ENCODE data around the gene EFEMP2. TPM values are rescaled to one million over a fixed set of nuclear protein-coding genes. Genes with fewer than 3 reads are reported as not detected.

EFEMP2 gene
- total and polyA plus RNA-seq, 10 of the 15 experiments (the other 5 are each of a cell fraction or from before 2014, with no cell fraction given): 0.24 to 13.2 (median 1.3) TPM; not detected in 1

DNA sequence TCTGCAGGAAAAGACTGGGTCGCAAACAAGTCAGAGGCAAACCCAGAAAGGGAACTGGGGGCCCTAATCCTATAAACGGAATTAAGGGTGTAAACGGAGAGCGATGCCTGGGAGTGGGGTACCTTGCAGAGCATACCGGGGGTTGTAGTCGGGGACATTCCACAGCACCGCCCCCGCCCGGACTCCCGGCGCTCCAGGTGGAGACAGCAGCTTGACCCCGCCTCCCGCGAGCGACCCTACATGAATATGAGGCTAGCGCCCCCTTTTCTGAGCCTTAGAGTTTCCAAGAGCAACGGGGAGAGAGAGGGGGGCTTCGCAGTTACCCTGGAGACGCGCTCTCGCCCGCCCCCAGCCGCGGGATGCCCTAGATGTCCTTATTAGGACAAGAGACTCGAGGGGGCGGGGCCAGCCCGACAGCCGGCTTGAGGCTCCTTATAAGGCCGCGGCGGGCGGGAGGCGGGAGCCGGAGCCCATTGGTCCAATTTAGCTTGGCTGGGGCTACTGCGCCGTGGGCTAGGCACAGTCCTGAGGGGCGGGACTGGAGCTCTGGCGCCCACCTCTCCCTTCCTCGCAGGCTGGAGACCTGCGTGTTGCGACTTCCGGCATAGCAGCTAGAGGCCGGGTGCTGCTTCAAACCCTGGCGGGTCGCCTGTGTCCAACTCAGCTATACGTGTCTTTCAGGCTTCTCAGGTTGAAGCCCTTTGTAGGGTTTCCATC lies 13.3 kb downstream of the EFEMP2 start (continued):
- TF ChIP-seq, protein P1, sequence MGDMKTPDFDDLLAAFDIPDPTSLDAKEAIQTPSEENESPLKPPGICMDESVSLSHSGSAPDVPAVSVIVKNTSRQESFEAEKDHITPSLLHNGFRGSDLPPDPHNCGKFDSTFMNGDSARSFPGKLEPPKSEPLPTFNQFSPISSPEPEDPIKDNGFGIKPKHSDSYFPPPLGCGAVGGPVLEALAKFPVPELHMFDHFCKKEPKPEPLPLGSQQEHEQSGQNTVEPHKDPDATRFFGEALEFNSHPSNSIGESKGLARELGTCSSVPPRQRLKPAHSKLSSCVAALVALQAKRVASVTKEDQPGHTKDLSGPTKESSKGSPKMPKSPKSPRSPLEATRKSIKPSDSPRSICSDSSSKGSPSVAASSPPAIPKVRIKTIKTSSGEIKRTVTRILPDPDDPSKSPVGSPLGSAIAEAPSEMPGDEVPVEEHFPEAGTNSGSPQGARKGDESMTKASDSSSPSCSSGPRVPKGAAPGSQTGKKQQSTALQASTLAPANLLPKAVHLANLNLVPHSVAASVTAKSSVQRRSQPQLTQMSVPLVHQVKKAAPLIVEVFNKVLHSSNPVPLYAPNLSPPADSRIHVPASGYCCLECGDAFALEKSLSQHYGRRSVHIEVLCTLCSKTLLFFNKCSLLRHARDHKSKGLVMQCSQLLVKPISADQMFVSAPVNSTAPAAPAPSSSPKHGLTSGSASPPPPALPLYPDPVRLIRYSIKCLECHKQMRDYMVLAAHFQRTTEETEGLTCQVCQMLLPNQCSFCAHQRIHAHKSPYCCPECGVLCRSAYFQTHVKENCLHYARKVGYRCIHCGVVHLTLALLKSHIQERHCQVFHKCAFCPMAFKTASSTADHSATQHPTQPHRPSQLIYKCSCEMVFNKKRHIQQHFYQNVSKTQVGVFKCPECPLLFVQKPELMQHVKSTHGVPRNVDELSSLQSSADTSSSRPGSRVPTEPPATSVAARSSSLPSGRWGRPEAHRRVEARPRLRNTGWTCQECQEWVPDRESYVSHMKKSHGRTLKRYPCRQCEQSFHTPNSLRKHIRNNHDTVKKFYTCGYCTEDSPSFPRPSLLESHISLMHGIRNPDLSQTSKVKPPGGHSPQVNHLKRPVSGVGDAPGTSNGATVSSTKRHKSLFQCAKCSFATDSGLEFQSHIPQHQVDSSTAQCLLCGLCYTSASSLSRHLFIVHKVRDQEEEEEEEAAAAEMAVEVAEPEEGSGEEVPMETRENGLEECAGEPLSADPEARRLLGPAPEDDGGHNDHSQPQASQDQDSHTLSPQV (IDR thresholded peaks at IDR 0.05): no peak
- TF ChIP-seq RELA (IDR thresholded peaks at IDR 0.05; ENCODE audit: borderline replicate concordance, partially characterized antibody) (peak; percentile 32), BMI1 (IDR thresholded peaks at IDR 0.05; ENCODE audit: borderline replicate concordance) (peak; percentile 72), ASH2L (IDR thresholded peaks at IDR 0.05; ENCODE audit: borderline replicate concordance, low read depth) (no peak), TCF12 (IDR thresholded peaks at IDR 0.05; ENCODE audit: low read depth, low read length) (0 out of 2 replicates have a peak, but pooled peaks have one; percentile 47), CHD2 (IDR thresholded peaks at IDR 0.05; ENCODE audit: borderline replicate concordance, low read depth, low read length) (no peak), MXI1 (IDR thresholded peaks at IDR 0.05; ENCODE audit: low read depth, low read length) (no peak), SREBF1 (IDR thresholded peaks at IDR 0.05; ENCODE audit: low read length) (no peak), POLR2AphosphoS2 (IDR thresholded peaks at IDR 0.05; ENCODE audit: low read depth, low read length) (peak; percentile 94)
- TF ChIP-seq, protein P2, sequence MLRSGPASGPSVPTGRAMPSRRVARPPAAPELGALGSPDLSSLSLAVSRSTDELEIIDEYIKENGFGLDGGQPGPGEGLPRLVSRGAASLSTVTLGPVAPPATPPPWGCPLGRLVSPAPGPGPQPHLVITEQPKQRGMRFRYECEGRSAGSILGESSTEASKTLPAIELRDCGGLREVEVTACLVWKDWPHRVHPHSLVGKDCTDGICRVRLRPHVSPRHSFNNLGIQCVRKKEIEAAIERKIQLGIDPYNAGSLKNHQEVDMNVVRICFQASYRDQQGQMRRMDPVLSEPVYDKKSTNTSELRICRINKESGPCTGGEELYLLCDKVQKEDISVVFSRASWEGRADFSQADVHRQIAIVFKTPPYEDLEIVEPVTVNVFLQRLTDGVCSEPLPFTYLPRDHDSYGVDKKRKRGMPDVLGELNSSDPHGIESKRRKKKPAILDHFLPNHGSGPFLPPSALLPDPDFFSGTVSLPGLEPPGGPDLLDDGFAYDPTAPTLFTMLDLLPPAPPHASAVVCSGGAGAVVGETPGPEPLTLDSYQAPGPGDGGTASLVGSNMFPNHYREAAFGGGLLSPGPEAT (IDR thresholded peaks at IDR 0.05; ENCODE audit: low read depth): no peak
- TF ChIP-seq, protein P3, sequence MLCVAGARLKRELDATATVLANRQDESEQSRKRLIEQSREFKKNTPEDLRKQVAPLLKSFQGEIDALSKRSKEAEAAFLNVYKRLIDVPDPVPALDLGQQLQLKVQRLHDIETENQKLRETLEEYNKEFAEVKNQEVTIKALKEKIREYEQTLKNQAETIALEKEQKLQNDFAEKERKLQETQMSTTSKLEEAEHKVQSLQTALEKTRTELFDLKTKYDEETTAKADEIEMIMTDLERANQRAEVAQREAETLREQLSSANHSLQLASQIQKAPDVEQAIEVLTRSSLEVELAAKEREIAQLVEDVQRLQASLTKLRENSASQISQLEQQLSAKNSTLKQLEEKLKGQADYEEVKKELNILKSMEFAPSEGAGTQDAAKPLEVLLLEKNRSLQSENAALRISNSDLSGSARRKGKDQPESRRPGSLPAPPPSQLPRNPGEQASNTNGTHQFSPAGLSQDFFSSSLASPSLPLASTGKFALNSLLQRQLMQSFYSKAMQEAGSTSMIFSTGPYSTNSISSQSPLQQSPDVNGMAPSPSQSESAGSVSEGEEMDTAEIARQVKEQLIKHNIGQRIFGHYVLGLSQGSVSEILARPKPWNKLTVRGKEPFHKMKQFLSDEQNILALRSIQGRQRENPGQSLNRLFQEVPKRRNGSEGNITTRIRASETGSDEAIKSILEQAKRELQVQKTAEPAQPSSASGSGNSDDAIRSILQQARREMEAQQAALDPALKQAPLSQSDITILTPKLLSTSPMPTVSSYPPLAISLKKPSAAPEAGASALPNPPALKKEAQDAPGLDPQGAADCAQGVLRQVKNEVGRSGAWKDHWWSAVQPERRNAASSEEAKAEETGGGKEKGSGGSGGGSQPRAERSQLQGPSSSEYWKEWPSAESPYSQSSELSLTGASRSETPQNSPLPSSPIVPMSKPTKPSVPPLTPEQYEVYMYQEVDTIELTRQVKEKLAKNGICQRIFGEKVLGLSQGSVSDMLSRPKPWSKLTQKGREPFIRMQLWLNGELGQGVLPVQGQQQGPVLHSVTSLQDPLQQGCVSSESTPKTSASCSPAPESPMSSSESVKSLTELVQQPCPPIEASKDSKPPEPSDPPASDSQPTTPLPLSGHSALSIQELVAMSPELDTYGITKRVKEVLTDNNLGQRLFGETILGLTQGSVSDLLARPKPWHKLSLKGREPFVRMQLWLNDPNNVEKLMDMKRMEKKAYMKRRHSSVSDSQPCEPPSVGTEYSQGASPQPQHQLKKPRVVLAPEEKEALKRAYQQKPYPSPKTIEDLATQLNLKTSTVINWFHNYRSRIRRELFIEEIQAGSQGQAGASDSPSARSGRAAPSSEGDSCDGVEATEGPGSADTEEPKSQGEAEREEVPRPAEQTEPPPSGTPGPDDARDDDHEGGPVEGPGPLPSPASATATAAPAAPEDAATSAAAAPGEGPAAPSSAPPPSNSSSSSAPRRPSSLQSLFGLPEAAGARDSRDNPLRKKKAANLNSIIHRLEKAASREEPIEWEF (IDR thresholded peaks at IDR 0.05; ENCODE audit: insufficient replicate concordance, low read depth, low read length): no peak
- TF ChIP-seq, protein P4, sequence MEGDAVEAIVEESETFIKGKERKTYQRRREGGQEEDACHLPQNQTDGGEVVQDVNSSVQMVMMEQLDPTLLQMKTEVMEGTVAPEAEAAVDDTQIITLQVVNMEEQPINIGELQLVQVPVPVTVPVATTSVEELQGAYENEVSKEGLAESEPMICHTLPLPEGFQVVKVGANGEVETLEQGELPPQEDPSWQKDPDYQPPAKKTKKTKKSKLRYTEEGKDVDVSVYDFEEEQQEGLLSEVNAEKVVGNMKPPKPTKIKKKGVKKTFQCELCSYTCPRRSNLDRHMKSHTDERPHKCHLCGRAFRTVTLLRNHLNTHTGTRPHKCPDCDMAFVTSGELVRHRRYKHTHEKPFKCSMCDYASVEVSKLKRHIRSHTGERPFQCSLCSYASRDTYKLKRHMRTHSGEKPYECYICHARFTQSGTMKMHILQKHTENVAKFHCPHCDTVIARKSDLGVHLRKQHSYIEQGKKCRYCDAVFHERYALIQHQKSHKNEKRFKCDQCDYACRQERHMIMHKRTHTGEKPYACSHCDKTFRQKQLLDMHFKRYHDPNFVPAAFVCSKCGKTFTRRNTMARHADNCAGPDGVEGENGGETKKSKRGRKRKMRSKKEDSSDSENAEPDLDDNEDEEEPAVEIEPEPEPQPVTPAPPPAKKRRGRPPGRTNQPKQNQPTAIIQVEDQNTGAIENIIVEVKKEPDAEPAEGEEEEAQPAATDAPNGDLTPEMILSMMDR (IDR thresholded peaks at IDR 0.05 in 2 of 3, conservative IDR thresholded peaks at IDR 0.05 in 1 of 3; ENCODE audit: control insufficient read depth in 2 of 3, extremely low read depth in 1 of 3, insufficient read depth in 1 of 3, low read depth in 3 of 3, low read length in 3 of 3): no peak

All from GM12878 (cell line).